HG02642 (cell line): ENCODE data around the gene GPBP1.
"Not testable (repeated sequence)": the region's sequence is repeated elsewhere in the genome, so short reads cannot be mapped to it uniquely, and the experiment has no call there.

Experiments used
- ATAC-seq: cut with Tn5 transposase; IDR thresholded peaks from one replicate; pipeline ENCODE4 v1.9.1; 2021; ENCODE audit warnings: mild to moderate bottlenecking; ENCODE audit not compliant: unreplicated experiment, poor library complexity

The GPBP1 gene, protein sequence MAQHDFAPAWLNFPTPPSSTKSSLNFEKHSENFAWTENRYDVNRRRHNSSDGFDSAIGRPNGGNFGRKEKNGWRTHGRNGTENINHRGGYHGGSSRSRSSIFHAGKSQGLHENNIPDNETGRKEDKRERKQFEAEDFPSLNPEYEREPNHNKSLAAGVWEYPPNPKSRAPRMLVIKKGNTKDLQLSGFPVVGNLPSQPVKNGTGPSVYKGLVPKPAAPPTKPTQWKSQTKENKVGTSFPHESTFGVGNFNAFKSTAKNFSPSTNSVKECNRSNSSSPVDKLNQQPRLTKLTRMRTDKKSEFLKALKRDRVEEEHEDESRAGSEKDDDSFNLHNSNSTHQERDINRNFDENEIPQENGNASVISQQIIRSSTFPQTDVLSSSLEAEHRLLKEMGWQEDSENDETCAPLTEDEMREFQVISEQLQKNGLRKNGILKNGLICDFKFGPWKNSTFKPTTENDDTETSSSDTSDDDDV

DNA sequence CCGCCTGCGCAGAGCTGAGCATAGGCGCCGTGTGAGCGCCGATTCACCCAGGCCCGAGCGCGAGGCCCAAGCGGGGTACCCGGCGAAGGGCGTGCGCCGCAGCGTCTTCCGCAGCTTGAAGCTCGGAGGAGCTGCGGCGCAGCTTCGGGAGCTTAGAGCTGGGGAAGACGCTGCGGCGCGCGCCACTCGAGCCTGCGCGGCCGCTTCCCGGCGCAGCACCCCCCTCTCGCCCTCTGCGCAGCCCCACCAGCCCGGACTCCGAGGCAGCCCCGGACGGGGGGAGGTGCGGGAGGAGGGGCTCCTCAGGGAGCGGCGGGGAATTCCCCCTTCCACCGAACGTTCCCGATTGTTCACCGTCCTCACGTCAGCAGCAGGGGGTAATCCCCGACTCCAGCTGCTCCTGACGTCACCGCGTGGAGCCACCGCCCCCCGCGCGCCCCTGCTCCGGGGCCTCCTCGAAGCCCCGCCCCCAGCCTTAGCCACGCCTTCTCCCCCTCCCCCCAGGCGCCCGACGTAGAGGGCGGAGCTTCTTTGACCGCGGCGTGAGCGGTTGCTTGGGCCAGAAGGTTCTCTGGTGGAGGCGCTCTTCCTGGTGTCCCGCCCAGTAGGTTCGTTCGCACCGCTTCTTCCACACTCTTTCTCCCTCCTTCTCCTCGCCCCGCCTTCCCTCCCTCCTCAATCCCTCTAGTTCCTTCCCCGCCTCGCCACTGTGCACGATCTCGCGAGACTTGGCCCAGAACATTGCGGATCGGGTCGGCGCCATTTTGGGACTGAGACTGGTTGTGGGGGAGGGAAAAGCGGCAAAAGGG is at the start of gene GPBP1:
TSS of gene GPBP1 (plus strand) at position 741 of the 809 bp plus-strand sequence. CDS start 40,072 bp downstream, outside the sequence.
- ATAC-seq: peak; percentile 74

DNA sequence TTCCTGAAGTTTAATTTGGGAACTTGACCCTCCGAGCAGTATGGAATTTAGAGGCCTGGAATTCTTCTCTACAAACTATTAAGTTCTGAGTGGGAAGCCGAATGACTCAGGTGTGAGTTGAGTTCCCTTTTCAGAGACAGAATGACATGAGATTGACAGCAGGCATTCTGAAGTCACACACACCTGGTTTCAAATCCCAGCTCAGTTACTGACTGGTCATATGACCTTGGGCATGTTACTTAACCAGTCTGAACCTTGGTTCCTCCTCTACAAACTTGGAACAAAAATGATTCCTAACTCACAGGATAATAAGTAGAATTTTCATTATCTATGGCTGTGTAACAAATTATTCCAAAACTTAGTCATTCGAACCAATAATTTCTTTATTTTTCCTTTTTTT is 45.5 kb upstream of the GPBP1 start:
- no peak for ATAC-seq

GRCh38 chr5:57133574-57133973 is 40.3 kb upstream of the GPBP1 start:
- ATAC-seq: no peak

DNA sequence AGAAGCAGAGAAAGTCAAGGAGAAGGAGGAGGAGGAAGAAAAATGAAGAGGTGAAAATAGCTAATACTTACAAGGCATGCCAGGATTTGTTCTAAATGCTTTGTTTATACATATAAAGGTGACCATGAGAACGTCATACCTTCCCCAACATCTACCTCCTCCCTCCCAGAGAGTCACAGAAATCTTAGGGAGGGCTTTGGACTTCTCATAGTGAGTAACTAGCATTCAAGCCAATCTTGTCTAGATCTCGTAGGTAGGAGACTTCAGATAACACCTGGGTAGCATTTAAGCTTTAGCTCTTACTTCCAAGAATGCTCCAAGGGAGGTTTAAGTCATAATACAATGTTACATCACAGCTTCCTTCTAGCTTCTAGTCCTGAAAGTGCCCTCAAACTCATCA is 36.5 kb upstream of the GPBP1 start:
- ATAC-seq: no peak

GRCh38 chr5:57152316-57152715 is 21.5 kb upstream of the GPBP1 start:
- ATAC-seq: no peak

DNA sequence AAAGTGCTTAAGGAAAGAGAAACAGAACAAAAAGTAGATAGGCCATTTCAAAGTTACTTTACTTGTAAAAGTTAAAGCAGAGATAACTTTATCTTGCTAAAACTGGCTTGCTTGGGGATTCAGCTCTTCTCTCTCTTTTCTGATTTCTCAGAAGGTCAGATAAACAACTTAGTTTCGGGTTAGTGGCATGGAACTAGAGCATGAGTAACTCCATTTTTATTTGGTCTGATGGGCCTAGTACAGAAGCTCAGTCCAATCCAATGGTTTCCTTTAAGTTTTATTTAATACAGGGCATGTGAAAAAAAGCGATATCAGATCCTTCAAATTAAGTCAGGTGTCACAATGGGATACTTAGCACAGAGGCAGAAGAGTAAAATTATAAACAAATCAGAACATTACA is 18.8 kb upstream of the GPBP1 start:
- no peak for ATAC-seq

GRCh38 chr5:57157131-57157530 is 16.7 kb upstream of the GPBP1 start:
- no peak for ATAC-seq

DNA sequence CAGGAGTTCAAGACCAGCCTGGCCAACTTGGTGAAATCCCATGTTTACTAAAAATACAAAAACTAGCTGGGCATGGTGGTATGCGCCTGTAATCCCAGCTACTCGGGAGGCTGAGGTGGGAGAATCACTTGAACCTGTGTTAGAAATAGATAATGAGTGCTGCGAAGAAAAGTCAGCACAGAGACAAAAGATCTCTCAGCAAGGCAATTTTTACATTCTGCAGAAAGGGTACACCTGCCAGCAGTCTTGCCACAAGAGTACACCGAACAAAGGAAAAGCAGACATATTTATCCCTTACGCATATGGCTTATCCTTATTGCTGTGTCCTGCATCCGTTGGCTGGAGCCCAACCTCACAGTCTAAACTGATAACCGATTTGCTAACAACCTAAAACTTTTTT is 16.2 kb upstream of the GPBP1 start:
- ATAC-seq: no peak

GRCh38 chr5:57163553-57164006 is 10.3 kb upstream of the GPBP1 start:
- ATAC-seq: no peak

- no peak for ATAC-seq
These were observed 9.7 kb upstream of the GPBP1 start for GRCh38 chr5:57164124-57164523.

DNA sequence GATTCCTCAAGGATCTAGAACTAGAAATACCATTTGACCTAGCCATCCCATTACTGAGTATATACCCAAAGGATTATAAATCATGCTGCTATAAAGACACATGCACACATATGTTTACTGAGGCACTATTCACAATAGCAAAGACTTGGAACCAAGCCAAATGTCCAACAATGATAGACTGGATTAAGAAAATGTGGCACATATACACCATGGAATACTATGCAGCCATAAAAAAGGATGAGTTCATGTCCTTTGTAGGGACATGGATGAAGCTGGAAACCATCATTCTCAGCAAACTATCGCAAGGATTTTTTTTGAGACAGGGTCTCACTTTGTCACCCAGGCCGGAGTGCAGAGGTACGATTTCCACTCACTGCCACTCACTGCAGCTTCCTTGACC is 8.7 kb upstream of the GPBP1 start:
- not testable (repeated sequence) for ATAC-seq

DNA sequence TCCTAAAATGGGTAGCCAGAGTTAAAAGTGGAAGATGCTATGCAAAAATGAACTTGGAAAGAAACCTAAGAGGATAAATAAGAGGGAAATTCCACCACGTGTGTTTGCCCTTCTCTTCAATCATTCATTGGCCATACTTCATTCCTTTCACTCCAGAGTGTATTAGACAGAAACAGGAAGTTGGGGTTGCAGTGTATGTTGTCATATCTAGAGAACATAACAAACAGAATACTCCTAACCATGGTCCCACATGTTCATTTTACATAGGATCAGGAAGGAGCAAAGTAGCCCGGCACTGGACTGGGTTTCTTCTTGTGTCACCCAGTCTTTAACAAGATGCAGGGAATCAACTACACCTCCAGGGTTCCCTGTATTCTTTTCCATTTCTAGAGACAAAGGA is 7.6 kb upstream of the GPBP1 start:
- ATAC-seq: no peak

GRCh38 chr5:57167201-57167600 is 6.7 kb upstream of the GPBP1 start:
- no peak for ATAC-seq

DNA sequence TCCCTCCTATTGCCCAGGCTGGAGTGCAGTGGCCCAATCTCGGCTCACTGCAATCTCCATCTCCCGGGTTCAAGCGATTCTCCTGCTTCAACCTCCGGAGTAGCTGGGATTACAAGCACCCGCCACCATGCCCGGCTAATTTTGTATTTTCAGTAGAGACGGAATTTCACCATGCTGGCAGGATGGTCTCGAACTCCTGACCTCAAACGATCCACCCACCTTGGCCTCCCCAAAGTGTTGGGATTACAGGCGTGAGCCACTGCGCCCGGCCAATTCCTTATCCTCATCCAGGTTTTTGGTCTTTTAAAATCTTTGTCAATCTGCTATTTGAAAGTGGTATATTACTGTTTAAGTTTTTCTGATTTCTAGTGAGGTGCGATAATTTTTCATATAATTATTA is 3.7 kb upstream of the GPBP1 start:
- ATAC-seq: not testable (repeated sequence)

GRCh38 chr5:57171816-57172465 is 1.9 kb upstream of the GPBP1 start:
- no peak for ATAC-seq

DNA sequence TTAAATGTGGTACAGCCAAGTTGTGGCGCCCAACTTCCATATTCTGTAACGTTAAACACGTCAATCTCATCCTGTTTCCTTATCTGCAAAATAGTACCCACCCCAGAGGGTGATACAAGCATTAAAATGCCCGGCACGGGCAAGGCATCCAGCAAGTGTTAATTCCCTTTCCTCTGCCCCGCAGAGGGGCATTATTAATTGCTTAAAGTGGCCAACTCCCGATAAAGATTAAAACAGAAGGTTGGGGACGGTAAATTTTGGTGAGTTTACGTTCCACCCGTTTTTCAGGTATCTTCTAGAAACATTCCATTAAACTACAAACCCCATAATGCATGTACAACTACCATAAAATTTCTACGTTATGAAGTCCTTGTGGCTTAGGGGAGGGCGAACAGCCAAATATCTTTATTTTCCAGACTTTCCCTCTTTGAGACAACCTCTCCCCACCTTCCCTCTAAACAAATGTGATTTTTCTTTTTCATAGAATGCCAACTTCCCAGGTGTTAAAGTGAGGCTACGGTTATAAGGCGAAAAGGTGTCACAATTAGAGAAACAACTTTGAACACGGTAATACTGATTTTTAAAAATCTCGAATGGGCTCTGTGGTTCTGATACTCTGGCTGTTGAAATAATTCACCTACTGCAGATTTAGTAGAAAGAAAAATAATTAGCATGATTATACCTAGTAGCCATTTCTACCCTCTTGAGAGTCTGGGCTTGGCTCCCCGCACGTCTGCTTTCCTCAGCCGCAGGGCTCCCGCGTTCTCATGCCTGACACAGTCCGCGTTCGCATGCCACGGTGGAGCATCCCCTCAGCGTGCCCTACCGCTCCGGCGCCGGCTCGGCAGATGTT is 1.2 kb upstream of the GPBP1 start:
- ATAC-seq: no peak

GRCh38 chr5:57174128-57174889 is 450 bp downstream of the GPBP1 start:
- peak; percentile 2 for ATAC-seq

- ATAC-seq: no peak
These were observed 1.1 kb downstream of the GPBP1 start for GRCh38 chr5:57174890-57175510.
